Left ventricle myocardium inferior (tissue), 1 donor: ENCODE measurements around the gene LSP1. TPM values are rescaled to one million over a fixed set of nuclear protein-coding genes. Genes with fewer than 3 reads are reported as not detected.

Experiments
- DNase-seq: peaks from one replicate; pipeline ENCODE4 v3.0.0-alpha.2; 2020
- H3K27ac ChIP-seq: fragments of 200-600 bp; replicated peaks from 2 replicates; pipeline ENCODE4 v1.8.0; 2021
- H3K27me3 ChIP-seq: fragments of 200-600 bp; 2 replicates; pipeline ENCODE4 v1.8.0; 2021; ENCODE audit warnings: low read depth
- H3K36me3 ChIP-seq: fragments of 200-600 bp; 2 replicates; pipeline ENCODE4 v1.8.0; 2021
- H3K4me1 ChIP-seq: fragments of 200-600 bp; 2 replicates; pipeline ENCODE4 v1.8.0; 2021
- H3K4me3 ChIP-seq: fragments of 200-600 bp; 2 replicates; pipeline ENCODE4 v1.8.0; 2021; ENCODE audit warnings: mild to moderate bottlenecking, moderate library complexity
- H3K9me3 ChIP-seq: fragments of 200-600 bp; replicated peaks from 2 replicates; pipeline ENCODE4 v1.8.0; 2021
- intact Hi-C: fragments of 100-400 bp; cut with micrococcal nuclease; formaldehyde crosslinking; loops from one replicate; pipeline ENCODE4 v1.11.0; 2022
- total RNA-seq: library from RNA; stranded (reverse); fragmentation: NEBNext Ultra II Directional; extraction: Animal tissue kit (Norgen Biotek cat#: 25700); gene quantifications from one replicate; pipeline ENCODE4 v1.2.1, GENCODE V29; 2021
- TF ChIP-seq, protein P1 (sequence below): fragments of 200-600 bp; IDR thresholded peaks from 2 replicates; pipeline ENCODE4 v1.8.0; 2021; ENCODE audit warnings: antibody characterized with exemption, mild to moderate bottlenecking, borderline replicate concordance
- donor health status: DM: no; HTN: yes; CAD: no; lungs with severe emphysema.

LSP1 gene
- total RNA-seq, 1 donor from 2014 or later: 19.7 TPM

DNA sequence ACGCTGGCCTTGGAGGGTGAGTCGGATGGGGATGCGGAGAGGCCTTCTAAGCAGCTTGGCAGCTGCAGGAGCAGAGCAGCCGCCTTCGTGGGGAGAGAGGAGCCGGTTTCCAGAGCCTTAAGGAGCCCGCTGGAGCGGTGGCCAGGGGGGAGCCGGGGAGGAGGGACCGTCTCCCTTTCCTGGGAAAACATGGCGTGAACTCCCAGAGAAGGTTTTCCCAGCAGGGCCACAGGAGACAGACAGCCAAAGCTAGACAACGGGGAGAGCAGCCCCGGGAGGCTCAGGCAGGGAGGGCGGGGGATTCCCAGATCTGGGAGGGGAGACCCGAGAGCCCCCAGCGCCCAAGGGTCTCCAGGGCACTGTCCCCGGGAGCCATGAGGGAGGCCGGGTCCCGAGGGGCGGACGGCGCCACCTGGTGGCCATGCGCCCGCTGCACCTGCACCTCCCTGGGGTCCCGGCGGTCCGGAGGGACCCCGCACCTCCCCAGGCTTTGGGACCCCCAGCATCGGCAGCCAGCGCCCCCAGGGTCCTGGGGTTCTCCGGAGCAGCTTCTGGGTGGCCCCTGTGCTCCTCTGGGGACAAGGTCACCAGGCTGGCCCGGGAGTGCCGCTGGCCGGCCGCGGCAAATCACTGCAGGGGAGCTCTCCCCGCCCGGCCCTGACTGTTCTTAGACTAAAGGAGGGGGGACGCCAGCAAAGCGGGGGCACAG lies 20.5 kb upstream of the LSP1 start:
- H3K36me3 ChIP-seq: no peaks in the 10 kb centered on the region
- DNase-seq: peak; percentile 56
- TF ChIP-seq, protein P1, sequence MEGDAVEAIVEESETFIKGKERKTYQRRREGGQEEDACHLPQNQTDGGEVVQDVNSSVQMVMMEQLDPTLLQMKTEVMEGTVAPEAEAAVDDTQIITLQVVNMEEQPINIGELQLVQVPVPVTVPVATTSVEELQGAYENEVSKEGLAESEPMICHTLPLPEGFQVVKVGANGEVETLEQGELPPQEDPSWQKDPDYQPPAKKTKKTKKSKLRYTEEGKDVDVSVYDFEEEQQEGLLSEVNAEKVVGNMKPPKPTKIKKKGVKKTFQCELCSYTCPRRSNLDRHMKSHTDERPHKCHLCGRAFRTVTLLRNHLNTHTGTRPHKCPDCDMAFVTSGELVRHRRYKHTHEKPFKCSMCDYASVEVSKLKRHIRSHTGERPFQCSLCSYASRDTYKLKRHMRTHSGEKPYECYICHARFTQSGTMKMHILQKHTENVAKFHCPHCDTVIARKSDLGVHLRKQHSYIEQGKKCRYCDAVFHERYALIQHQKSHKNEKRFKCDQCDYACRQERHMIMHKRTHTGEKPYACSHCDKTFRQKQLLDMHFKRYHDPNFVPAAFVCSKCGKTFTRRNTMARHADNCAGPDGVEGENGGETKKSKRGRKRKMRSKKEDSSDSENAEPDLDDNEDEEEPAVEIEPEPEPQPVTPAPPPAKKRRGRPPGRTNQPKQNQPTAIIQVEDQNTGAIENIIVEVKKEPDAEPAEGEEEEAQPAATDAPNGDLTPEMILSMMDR: peak; percentile 99
- H3K27me3 ChIP-seq: peaks cover 30% of the 10 kb centered on the region
- intact Hi-C loops: loop anchor here (2.0 kb wide), 1 partner anchor 138 kb away; no protein-coding TSS in a partner anchor
- H3K27ac ChIP-seq: no peak overlapping the region
- peak overlapping the region; percentile 53 for H3K4me3 ChIP-seq
- H3K4me1 ChIP-seq: peaks cover 16% of the 10 kb centered on the region
- no peaks in the 10 kb centered on the region for H3K9me3 ChIP-seq

DNA sequence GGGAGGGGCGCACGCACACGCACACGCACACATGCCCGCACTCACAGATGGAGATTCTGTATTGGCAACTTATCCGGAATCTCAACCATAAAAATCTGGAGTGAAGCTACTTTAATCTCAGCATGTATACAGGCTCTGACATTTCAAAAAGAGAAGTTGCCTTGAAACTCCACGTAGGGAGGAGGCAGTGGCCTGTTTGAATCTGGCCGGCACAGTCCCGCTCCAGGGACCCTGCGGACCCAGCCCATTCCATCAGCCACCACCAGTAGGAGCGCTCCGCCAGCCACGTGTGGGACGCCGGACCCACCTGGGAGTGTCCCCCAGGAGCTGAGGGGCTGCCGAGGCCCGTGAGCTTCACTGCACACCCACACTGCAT lies 20.0 kb upstream of the LSP1 start:
- no peaks in the 10 kb centered on the region for H3K36me3 ChIP-seq
- H3K4me3 ChIP-seq: peak overlapping the region; percentile 53
- peaks cover 30% of the 10 kb centered on the region for H3K27me3 ChIP-seq
- intact Hi-C loops: loop anchor here (2.0 kb wide), 1 partner anchor 138 kb away; no protein-coding TSS in a partner anchor
- TF ChIP-seq, protein P1: no peak
- no peaks in the 10 kb centered on the region for H3K9me3 ChIP-seq
- DNase-seq: peak; percentile 9
- peaks cover 16% of the 10 kb centered on the region for H3K4me1 ChIP-seq
- H3K27ac ChIP-seq: no peak overlapping the region

DNA sequence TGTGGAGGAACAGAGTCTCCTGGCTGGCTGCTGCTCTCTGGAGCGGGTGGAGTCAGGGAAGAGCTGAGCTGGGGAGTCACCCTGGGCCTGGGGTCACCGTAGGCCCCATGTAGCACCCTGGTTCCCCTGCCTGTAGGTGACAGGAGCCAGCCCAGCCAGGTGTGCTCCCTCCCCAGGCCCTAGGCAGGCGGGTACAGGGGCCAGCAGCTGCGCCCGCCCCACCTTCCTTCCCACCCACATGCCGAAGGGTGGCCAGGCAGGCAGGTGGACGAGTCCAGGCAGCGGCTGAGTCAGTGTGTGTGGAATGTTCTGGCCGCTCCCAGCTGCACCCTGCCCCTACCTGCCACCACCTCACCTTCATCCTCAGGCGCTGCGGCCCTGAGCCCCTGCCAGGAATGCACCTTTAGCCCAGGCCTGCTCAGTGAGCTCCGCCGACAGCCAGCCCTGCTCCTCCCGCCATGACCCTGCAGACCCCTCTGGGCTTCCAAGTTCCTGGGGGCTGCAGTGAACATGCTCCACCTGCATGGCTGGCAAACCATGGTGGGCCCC lies 18.7 kb upstream of the LSP1 start:
- H3K36me3 ChIP-seq: no peaks in the 10 kb centered on the region
- no peaks in the 10 kb centered on the region for H3K9me3 ChIP-seq
- DNase-seq: no peak
- H3K27me3 ChIP-seq: peaks cover 25% of the 10 kb centered on the region
- intact Hi-C loops: no loop called here
- H3K4me1 ChIP-seq: peaks cover 24% of the 10 kb centered on the region
- TF ChIP-seq, protein P1: no peak
- H3K4me3 ChIP-seq: no peak overlapping the region
- H3K27ac ChIP-seq: no peak overlapping the region

DNA sequence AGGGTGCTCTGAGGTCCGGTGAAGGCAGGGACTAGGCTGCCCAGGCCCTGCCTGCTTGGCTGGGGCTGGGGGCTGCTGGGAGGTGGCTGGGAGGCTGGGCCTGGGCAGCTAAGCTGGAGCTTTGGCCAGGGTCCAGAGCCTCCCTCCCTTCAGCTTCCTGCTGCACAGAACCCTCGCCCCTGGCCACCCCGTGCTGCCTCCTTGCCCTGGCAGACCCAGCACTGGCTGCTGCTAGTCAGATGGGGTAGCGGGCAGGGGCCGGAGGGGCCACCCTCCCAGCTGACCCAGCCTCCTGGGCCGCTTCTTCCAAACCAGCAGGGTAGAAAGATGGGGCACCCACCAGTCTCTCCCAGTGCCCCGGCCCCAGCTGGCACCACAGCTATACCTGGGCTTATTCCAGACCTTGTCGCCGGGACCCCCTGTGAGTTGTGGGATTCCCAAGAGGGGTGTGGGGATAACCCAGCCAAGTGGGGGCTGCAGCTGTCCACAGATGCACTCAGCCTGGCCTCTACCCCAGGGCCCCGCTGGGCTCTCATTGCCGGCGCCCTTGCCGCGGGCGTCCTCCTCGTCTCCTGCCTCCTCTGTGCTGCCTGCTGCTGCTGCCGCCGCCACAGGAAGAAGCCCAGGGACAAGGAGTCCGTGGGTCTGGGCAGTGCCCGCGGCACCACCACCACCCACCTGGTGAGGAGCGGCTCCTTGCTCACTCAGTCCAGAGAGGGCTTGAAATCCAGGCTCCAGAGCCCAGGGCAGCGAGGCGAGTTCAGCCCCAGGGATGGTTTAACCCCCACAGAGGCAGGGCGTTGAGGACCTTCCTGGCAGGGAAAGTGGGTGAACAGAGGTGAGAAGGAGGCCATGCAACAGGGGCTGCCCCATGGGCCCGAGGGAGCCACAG lies 17.9 kb upstream of the LSP1 start, which contains the start of gene SYT8:
SYT8 (plus strand) TSS at position 212 of the 892 bp plus-strand sequence; CDS start at position 328, 116 bp downstream.
- H3K4me3 ChIP-seq: no peak within 1 kb of the TSS
- no peak within 1 kb of the TSS for H3K27ac ChIP-seq
- no peak for DNase-seq
- peaks cover 32% of the 10 kb centered on the region for H3K4me1 ChIP-seq
- H3K27me3 ChIP-seq: peaks cover 22% of the 10 kb centered on the region
- intact Hi-C loops: loop anchor here (5.0 kb wide), 1 partner anchor 317 kb away; no protein-coding TSS in a partner anchor
- H3K36me3 ChIP-seq: no peaks in the 10 kb centered on the region
- H3K9me3 ChIP-seq: no peaks in the 10 kb centered on the region
- TF ChIP-seq, protein P1: no peak

DNA sequence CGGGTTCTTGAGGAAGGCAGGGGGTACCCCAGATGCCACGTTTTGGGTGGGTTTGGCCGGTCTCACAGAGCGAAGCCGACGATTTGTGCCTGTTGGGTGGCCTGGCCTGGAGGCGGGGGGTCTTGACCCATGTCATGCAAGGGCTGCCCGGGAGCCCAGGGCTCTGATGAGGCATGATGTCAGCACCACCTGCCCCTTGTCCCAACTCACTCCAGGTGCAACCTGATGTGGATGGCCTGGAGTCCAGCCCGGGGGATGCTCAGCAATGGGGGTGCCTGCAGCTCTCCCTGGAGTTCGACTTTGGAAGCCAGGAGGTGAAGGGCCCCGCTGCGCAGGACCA lies 17.2 kb upstream of the LSP1 start:
- intact Hi-C loops: loop anchor here (5.0 kb wide), 1 partner anchor 317 kb away; no protein-coding TSS in a partner anchor
- TF ChIP-seq, protein P1: no peak

More for the DNA sequence above, 17.2 kb upstream of the LSP1 start:
- DNase-seq: no peak
- Histone ChIP-seq H3K27ac (no peak overlapping the region), H3K4me1 (peaks cover 33% of the 10 kb centered on the region), H3K36me3 (no peaks in the 10 kb centered on the region), H3K9me3 (no peaks in the 10 kb centered on the region), H3K4me3 (no peak overlapping the region), H3K27me3 (peaks cover 16% of the 10 kb centered on the region)
